Adrenal gland (tissue), 12 donors: ENCODE results near the gene BCL2L1. TPM values are rescaled to one million over a fixed set of nuclear protein-coding genes. Genes with fewer than 3 reads are reported as not detected.

ENCODE experiments used
- DNase-seq, 7 donors: peaks; one replicate each; pipeline ENCODE4 v3.0.0-alpha.2; 2019 to 2020
- H3K27ac ChIP-seq, 5 donors: fragments of 200-600 bp; sonication (generic) in 4 of 5; 1 replicate in 3 of 5; 2 replicates in 2 of 5; pipeline versions ENCODE4 v1.5.1 to v1.8.0; 2016 to 2020; ENCODE audit warnings: mild to moderate bottlenecking in 1 of 5
- H3K27me3 ChIP-seq: fragments of 200-600 bp; 2 replicates; pipeline ENCODE4 v1.8.0; 2021
- H3K36me3 ChIP-seq, 2 donors: fragments of 200-600 bp; replicated peaks in 1 of 2; 1 replicate in 1 of 2; 2 replicates in 1 of 2; pipeline versions ENCODE4 v1.5.1 to v1.8.0; 2018 to 2022
- H3K4me1 ChIP-seq, 2 donors: fragments of 200-600 bp; replicated peaks in 1 of 2; 1 replicate in 1 of 2; 2 replicates in 1 of 2; pipeline versions ENCODE4 v1.5.1 to v1.8.0; 2018 to 2021
- H3K4me3 ChIP-seq, 4 donors: fragments of 200-600 bp; sonication (generic) in 3 of 4; one replicate each; pipeline ENCODE4 v1.5.1; 2016 to 2018
- H3K9me3 ChIP-seq, 3 donors: fragments of 200-600 bp; sonication (generic) in 1 of 3; replicated peaks in 1 of 3; 1 replicate in 2 of 3; 2 replicates in 1 of 3; pipeline versions ENCODE4 v1.5.1 to v1.8.0; 2016 to 2021
- POLR2A ChIP-seq, 2 donors: fragments of 450-650 bp; IDR thresholded peaks; one replicate each; pipeline ENCODE4 v1.6.1; 2017; ENCODE audit warnings: antibody characterized with exemption in 2 of 2, mild to moderate bottlenecking in 2 of 2, moderate library complexity in 1 of 2
- WGBS, 4 donors: extraction: QIAGEN DNeasy Blood & Tissue Kit in 2 of 4; methylation state at CpG; one replicate each; pipeline versions ENCODE4 v1.1.5 to v1.1.7; 2013 to 2017; 5-methylcytosine and 5-hydroxymethylcytosine counted together
- intact Hi-C, 2 donors: fragments of 100-400 bp; cut with DNase I; formaldehyde crosslinking; loops; one replicate each; pipeline versions ENCODE4 v1.14.1 to v1.15.0; 2022 to 2023
- polyA plus RNA-seq, 3 donors: library from polyadenylated mRNA; stranded (reverse); fragments of 200-250 nt in 2 of 3; fragments of 350-450 nt in 1 of 3; fragmentation: Illumina TruSeq in 1 of 3; extraction: RNeasy Lipid Tissue Mini Kit (QIAGEN cat#74804) in 1 of 3; gene quantifications; one replicate each; pipeline ENCODE4 v1.2.3, GENCODE V29; 2013 to 2014
- total RNA-seq, 9 donors: library from RNA; depleted of rRNA in 4 of 9; stranded (reverse); fragments of >200 nt in 4 of 9; fragments of 120-200 nt in 1 of 9; fragmentation: NEBNext Ultra II Directional in 1 of 9; extraction: Animal tissue kit (Norgen Biotek cat#: 25700) in 1 of 9; gene quantifications; one replicate each; pipeline versions ENCODE4 v1.1.0 to v1.2.4, GENCODE V29; 2013 to 2023
- TF ChIP-seq, protein P1 (sequence below), 6 experiments: fragments of 450-650 bp in 4 of 6; fragments of 200-600 bp in 2 of 6; sonication (generic) in 1 of 6; IDR thresholded peaks; 1 replicate in 5 of 6; 2 replicates in 1 of 6; pipeline versions ENCODE4 v1.5.1 to v1.8.0; 2016 to 2021; ENCODE audit warnings: antibody characterized with exemption in 6 of 6, mild to moderate bottlenecking in 2 of 6, moderate library complexity in 1 of 6
- donor health status: healthy with polysubstance abuse.
- donor health status: Bipolar disorder and iron deficiency.
- donor health status: DM: yes; HTN: yes; CAD: no.
- donor health status: DM: no; HTN: no; CAD: no.
- donor health status: DM: no; HTN: no; CAD: no.
- donor health status: DM: yes; HTN: yes; CAD: no.

BCL2L1 gene
- total and polyA plus RNA-seq, 12 donors: 40.2 to 143 (median 64.4) TPM

GRCh38 chr20:31663838-31664695 lies 58.6 kb downstream of the BCL2L1 start:
- peaks cover 0 to 16% of the 10 kb centered on the region in 2 donors for H3K36me3 ChIP-seq
- H3K27me3 ChIP-seq: no peaks in the 10 kb centered on the region
- no peak overlapping the region for H3K4me3 ChIP-seq
- H3K27ac ChIP-seq: peak overlapping the region in 3 of 5 donors; percentile 16 to 85 (median 76)
- 51 to 68% (median 61%) methylated on average over 9 to 11 of the region's 11 CpGs for WGBS, 4 donors
- TF ChIP-seq, protein P1, sequence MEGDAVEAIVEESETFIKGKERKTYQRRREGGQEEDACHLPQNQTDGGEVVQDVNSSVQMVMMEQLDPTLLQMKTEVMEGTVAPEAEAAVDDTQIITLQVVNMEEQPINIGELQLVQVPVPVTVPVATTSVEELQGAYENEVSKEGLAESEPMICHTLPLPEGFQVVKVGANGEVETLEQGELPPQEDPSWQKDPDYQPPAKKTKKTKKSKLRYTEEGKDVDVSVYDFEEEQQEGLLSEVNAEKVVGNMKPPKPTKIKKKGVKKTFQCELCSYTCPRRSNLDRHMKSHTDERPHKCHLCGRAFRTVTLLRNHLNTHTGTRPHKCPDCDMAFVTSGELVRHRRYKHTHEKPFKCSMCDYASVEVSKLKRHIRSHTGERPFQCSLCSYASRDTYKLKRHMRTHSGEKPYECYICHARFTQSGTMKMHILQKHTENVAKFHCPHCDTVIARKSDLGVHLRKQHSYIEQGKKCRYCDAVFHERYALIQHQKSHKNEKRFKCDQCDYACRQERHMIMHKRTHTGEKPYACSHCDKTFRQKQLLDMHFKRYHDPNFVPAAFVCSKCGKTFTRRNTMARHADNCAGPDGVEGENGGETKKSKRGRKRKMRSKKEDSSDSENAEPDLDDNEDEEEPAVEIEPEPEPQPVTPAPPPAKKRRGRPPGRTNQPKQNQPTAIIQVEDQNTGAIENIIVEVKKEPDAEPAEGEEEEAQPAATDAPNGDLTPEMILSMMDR (IDR thresholded peaks at IDR 0.05): no peak
- TF ChIP-seq POLR2A (IDR thresholded peaks at IDR 0.05): no peak
- no peaks in the 10 kb centered on the region for H3K9me3 ChIP-seq
- peaks cover 38 to 53% of the 10 kb centered on the region in 2 donors for H3K4me1 ChIP-seq
- intact Hi-C loops: loop anchor here in 1 of 2 donors (2.0 kb wide), 1 partner anchor 59 kb away; the partner anchor contains the start of gene BCL2L1
- no peak for DNase-seq

DNA sequence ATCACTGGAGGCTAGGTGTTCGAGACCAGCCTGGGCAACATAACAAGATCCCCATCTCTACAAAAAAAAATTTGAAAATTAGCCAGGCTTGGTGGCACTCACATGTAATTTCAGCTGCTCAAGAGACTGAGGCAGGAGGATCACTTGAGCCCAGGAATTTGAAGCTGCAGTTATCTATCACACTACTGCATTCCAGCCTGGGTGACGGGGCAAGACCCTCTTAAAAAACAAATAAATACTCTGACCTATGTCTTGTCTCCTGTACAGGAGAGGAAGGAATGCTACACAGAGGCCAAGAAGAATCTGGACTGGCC lies 59.2 kb downstream of the BCL2L1 start:
- Histone ChIP-seq H3K27me3 (no peaks in the 10 kb centered on the region), H3K9me3 (no peaks in the 10 kb centered on the region), H3K36me3 (peaks cover 0 to 16% of the 10 kb centered on the region in 2 donors), H3K4me1 (peaks cover 38 to 47% of the 10 kb centered on the region in 2 donors), H3K4me3 (no peak overlapping the region), H3K27ac (peak overlapping the region in 2 of 5 donors; percentile 76 to 85)
- intact Hi-C loops: loop anchor here in 1 of 2 donors (2.0 kb wide), 1 partner anchor 59 kb away; the partner anchor contains the start of gene BCL2L1
- no peak for DNase-seq
- WGBS, 4 donors: 92 to 100% (median 94%) methylated on average over 2 of the region's 2 CpGs
- TF ChIP-seq, protein P1 (IDR thresholded peaks at IDR 0.05): no peak
- no peak for TF ChIP-seq POLR2A (IDR thresholded peaks at IDR 0.05)

DNA sequence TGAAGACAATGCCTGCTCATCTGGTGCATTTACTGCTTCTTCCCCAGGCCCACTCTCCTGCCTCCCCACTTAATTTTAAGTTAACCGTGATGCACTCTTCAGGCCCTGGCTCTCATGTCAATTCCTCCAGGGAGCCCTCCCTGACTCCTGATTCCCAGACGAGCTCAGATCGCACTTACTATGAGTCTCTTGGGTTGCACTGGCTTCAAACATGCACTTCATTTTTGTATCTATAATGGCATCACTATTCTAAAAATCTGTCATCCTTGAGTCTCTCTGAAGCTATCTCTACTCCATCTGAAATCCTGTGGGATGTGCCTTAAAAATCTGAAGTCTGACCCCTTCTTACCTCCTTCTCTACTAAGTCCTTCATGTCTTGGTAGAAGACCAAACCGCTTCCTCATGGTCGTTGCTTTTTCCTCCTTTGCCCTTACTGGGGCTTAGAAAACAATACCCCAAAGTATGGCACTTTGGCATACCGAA lies 60.3 kb downstream of the BCL2L1 start:
- TF ChIP-seq, protein P1 (IDR thresholded peaks at IDR 0.05): no peak
- TF ChIP-seq POLR2A (IDR thresholded peaks at IDR 0.05): no peak
- H3K9me3 ChIP-seq: no peaks in the 10 kb centered on the region
- intact Hi-C loops: loop anchor here in 1 of 2 donors (2.0 kb wide), 1 partner anchor 60 kb away; the partner anchor contains the start of gene BCL2L1
- DNase-seq: no peak
- H3K27ac ChIP-seq: peak overlapping the region in 2 of 5 donors; percentile 64 to 68
- no peak overlapping the region for H3K4me3 ChIP-seq
- 66 to 73% (median 69%) methylated on average over 6 of the region's 6 CpGs for WGBS, 4 donors
- peaks cover 0 to 16% of the 10 kb centered on the region in 2 donors for H3K36me3 ChIP-seq
- H3K4me1 ChIP-seq: peaks cover 34 to 36% of the 10 kb centered on the region in 2 donors
- no peaks in the 10 kb centered on the region for H3K27me3 ChIP-seq

- intact Hi-C loops: loop anchor here in 1 of 2 donors (2.0 kb wide), 1 partner anchor 61 kb away; the partner anchor contains the start of gene BCL2L1
- peak; percentile 77 to 90 (median 83) for DNase-seq
- Histone ChIP-seq H3K27ac (peak overlapping the region in 3 of 5 donors; percentile 37 to 68 (median 64)), H3K36me3 (peaks cover 0 to 16% of the 10 kb centered on the region in 2 donors), H3K4me3 (peak overlapping the region in 1 of 4 donors; percentile 49), H3K4me1 (peaks cover 28 to 30% of the 10 kb centered on the region in 2 donors), H3K27me3 (no peaks in the 10 kb centered on the region), H3K9me3 (no peaks in the 10 kb centered on the region)
- WGBS, 4 donors: 6 to 9% (median 8%) methylated on average over 20 to 31 of the region's 31 CpGs
- TF ChIP-seq, protein P1 (IDR thresholded peaks at IDR 0.05): peak; percentile 58 to 83 (median 72)
- TF ChIP-seq POLR2A (IDR thresholded peaks at IDR 0.05): peak; percentile 24 to 34
Measured at GRCh38 chr20:31661625-31662371, 60.9 kb downstream of the BCL2L1 start.
